ENCODE data around the gene THTPA.
"Not testable (repeated sequence)": the region's sequence is repeated elsewhere in the genome, so short reads cannot be mapped to it uniquely, and the experiment has no call there.

THTPA gene

DNA sequence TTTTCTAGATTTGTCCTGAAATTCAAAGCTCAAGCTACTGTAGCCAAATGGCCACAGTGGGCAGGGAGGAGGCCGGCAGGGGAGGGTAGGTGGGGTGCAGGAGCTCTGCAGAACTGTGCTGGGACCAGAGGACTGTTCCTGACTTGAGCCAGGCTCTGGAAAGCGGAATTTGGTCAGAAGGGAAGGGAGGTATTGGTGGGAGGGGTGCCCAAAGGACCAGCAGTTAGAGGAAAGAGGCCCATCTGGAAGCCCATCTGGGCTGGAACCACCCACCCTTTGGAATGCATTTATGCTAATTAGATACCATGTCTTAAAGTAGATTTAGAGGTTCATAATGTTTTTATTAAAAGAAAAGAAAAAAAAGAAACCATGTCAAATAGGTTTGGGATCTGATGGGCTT, 47.0 kb downstream of the THTPA start:
- no peak overlapping the region for H3K4me3 ChIP-seq (ENCODE audit: low read length)
- no peak for DNase-seq (ENCODE audit: low read depth, low spot score)

DNA sequence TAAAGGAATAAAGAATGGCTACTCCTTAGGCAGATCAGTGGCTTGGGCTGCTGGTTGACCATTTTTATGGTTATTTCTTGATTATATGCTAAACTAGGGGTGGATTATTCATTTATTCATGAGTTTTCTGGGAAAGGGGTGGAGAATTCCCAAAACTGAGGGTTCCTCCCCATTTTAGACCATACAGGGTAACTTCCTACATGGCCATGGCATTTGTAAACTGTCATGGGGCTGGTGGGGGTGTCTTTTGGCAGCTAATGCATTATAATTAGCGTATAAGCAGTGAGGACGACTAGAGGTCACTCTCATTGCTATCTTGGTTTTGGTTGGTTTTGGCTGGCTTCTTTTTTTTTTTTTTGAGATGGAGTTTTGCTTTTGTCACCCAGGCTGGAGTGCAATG, 48.1 kb downstream of the THTPA start:
- no peak for DNase-seq (ENCODE audit: low read depth, low spot score)
- no peak overlapping the region for H3K4me3 ChIP-seq (ENCODE audit: low read length)

DNA sequence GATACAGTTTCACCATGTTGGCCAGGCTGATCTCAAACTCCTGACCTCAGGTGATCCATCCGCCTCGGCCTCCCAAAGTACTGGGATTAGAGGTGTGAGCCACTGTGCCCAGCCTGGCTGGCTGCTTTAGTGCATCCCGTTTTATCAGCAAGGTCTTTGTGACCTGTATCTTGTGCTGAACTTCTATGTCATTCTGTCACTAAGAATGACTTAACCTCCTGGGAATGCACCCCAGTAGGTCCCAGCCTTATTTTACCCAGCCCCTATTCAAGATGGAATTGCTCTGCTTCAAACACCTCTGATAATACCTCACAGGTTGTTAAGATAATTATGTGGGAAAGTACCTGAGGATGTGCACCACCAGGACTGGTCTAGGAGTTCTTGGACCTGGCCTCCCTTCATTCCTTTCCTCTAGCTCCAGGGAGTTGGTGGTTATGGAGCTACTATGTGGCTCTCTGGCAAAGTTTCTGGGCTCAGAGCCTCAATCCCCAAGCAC, 48.7 kb downstream of the THTPA start:
- H3K4me3 ChIP-seq (ENCODE audit: low read length): no peak overlapping the region
- DNase-seq (ENCODE audit: low read depth, low spot score): no peak

DNA sequence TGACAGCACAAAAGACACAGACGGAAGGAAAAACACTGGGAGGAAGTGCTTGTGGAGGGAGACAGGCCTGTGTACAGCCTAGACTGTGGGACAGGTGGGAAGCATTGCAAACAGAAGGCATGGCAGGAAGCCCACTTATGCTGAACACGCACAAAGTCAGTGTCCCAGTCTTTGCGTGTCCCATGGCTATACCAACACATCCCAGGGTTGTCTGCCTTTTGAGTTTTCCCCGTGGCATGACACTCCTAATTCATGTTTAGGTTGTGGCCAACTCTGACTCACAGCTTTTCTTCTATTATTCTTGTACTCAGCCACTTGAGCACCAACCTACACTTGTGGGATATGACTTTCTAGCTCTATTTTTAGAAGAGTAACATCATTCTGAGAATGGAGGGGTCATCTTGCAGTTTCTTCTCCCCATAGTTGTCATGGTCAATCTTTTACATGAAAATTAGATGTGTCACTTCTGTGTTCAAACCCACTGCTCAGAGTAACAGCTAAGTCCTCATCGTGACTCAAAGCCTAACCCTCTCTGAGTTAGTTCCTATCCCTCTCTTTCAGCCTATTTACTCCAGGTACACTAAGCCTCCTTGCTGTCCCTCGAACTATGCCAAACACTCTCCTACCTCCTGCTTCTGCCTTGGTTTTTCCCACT, 50.0 kb downstream of the THTPA start:
- DNase-seq (ENCODE audit: low read depth, low spot score): no peak
- no peak overlapping the region for H3K4me3 ChIP-seq (ENCODE audit: low read length)

DNA sequence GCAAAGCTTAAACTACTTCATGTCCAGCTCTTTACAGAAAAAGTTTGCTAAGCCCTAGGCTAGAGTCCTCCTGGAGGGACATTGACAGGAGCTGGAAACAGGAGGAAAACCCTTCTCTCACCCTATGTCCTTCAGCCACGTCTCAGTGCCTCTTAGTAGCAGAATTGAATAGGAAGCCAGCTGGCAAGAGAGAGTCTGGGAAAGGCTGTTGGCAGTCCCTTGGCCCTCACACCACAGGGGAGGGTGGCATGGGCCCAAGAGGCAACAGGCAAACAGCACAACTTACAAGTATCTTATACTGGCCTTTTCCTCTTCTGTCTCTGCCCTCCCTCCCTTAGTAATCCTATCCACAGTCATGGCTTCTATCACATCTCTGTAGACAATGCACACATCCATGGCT, 52.4 kb downstream of the THTPA start:
- H3K4me3 ChIP-seq (ENCODE audit: low read length): no peak overlapping the region
- no peak for DNase-seq (ENCODE audit: low read depth, low spot score)

DNA sequence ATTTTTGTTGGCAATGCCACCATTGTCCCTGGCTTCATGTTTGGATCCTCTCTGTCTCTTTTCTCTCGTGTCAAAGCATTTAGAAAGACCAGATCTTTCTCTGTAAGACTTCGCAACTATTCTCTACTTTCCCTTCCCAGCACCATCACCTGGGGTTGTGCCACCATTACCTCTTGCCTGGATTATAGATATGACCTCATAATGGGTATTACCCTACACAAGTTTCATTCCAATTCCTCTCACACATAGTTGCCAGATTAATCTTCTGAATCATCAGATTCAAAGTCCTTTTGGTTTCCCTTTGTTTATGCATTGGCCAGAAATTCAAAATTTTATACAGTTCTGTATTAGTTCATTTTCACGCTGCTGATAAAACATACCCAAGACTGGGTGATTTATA, 52.9 kb downstream of the THTPA start:
- no peak for DNase-seq (ENCODE audit: low read depth, low spot score)
- H3K4me3 ChIP-seq (ENCODE audit: low read length): no peak overlapping the region

DNA sequence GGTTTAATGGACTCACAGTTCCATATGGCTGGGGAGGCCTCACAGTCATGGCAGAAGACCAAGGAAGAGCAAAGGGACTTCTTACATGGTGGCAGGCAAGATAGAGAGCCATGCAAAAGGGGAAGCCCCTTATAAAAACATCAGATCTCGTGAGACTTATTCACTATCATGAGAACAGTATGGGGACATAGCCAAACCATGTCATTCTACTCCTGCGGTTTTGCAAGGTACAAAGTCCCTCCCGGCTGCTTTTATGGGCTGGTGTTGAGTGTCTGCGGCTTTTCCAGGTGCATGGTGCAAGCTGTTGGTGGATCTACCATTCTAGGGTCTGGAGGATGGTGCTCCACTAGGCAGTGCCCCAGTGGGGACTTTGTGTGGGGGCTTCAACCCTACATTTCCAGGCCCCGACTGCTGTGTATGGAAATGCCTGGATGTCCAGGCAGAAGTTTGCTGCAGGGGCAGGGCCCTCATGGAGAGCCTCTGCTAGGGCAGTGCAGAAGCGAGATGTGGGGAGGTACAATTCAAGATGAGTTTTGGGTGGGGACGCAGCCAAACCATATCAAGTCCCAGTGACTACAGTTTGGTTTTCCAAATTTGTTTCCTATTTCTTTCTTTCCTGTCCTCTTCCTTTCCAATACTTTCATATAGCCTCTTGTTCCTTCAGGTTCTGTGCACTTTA, 53.5 kb downstream of the THTPA start:
- H3K4me3 ChIP-seq (ENCODE audit: low read length); DNase-seq (ENCODE audit: low read depth, low spot score): not testable (repeated sequence)
